Non-pigmented ciliary epithelial cell (primary cell): Measurements from ENCODE around the gene TNS1.

Experiments used
- DNase-seq: peaks from one replicate; pipeline ENCODE4 v3.0.0-alpha.2; 2010; ENCODE audit warnings: low read depth

The TNS1 gene

GRCh38 chr2:217929757-217930707, 72.8 kb downstream of the TNS1 start:
- DNase-seq, result no peak

DNA sequence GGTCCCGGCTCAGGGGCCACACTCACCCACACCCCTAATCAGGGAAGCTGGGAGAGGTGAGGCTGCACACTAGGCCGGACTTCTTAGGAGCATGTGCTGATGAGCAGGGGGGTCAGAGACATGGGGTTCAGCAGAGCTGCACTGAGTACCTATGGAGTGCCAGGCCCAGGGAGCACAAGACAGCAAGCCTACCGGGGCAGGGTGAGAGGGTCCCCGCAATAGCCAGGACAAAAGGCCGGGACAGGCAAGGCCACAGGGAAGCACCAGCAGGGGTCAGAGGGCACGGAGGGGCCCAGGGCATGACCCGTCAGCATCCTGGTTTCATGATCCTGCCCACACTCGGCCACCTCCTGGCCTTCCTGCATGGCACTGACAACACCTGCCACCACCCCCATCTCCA, 73.5 kb downstream of the TNS1 start:
- DNase-seq, result no peak

DNA sequence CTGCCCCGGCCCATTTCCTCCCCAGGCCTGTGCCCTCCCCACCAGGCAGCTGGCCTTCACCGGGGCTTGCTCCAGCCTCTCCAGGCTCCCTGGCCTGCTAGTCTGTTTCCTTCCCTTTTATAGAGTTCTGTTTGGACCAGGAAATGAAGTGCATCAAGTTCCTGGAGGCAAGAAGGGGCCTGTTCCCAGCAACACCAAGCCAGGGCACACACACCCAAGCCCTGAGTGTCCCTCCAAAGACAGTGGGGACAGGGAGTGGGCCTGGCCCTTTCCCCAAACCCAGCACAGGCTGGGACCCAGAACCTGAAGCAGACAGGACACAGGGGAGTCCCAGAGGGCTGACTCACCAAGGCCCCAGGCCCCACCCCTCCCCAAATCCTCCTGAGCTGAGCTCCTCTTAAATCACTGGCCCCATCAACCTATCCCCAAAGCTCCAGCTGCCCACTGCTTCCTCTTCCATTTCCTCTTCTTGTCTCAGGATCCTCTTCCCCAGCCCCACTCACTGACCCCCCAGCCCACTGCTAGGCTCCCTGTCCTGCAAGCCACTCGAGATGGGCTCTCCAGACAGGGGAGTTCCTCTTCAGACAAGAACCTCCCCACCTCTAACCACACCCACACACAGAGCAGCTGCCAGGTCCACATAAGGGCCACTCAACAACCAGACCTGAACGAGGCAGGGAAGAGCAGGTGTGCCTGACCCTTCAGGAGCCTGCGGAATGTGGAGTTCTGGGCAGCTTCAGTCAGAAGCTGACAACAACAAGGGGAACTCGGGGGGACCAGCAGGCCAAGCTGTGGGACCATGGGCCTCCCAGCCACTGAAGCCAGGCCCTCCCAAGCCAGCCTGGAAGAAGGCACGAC, 74.2 kb downstream of the TNS1 start:
- no peak for DNase-seq

GRCh38 chr2:217927601-217928323, 75.0 kb downstream of the TNS1 start:
- no peak for DNase-seq

DNA sequence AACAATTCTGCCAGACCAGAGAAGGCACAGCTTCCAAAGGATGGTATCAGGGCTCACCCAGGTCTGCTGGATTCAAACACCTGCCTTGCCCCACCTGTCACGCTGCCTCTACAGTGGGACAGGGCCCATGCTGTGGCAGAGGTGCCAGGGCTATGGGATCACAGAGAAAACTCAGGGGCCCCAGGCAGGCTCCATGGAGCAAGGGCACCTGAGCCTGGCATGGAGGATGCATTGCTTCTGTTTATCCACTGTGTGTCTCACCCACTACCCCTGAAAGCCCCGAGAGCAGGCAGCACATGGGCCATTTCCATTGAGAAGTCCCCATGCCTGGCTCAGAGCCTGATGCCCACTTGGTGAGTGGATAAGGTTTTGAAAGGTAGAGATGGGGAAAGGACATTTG, 76.0 kb downstream of the TNS1 start:
- no peak for DNase-seq

DNA sequence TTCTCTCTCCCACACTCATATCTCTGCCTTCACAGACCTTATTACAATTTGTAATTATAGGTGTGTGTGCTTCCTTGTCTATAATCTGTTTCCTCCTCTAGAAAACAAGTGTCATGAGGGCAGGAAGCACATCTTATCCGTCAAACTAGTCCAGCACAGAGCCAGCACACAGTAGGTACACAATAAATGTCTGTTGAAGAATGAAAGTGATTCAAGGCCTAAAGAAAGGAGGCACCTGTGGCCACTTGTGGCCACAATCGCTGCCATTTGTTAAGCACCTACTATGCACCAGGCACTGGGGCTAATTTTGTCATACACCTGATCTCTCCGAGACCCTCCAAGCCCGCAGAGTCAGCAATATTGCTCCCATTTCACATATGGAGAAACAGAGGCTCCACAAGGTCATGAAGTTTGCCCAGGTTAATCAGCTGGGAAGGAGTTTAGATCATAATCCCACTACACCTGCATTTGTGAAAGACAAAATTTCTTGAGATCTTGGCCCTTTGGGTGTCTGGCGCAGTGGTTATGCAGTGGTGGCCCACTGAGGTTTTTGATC, 78.4 kb downstream of the TNS1 start:
- no peak for DNase-seq

- no peak for DNase-seq
Observed at GRCh38 chr2:217923007-217923686, 79.6 kb downstream of the TNS1 start.

DNA sequence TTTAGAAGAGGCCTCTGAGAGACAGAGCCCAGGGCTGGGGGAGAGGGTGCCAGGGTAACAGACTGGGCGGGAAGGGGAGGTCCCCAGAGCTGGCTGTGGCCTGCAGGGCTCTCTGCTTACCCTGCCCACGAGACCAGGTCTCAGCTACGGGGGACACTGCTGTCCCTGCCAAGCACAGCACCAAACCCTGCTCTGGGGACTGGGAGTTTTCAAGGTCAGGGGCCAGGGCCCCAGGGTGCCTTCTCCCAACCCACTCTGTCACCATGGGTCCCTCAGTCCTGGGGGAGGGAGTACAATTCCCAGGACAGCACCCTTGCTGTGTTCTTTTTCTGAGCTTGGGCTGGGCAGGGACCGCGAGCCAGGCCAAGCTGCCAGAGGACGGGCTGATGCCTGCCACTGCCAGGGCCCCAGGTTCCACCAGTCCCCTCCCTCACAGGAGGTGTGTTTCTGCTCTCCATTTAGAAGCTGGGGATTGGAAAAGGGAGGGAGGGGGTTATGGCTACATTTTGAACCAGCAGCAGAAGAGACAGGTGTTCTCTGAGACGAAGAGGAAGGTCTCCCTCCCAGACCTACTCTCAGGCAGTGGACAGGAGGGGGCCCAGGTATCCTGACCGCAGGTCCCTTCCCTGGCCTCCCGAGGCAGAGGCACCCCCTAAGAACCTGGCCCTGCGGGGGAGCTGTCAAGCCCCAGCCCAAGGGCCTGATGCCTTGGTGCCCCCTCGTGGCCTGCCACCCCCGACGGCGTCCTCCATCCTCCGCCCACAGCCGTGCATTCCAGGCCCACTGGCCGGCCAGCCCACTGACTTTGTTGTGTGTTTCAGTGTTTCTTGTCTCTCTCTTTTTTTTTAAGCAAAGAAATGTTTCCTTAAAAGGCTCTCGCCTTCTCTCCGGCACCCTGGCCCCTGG, 80.4 kb downstream of the TNS1 start:
- no peak for DNase-seq

GRCh38 chr2:217920879-217921603, 81.8 kb downstream of the TNS1 start:
- DNase-seq, result no peak

- DNase-seq, result no peak
Observed at GRCh38 chr2:217919781-217920351, 82.9 kb downstream of the TNS1 start.

DNA sequence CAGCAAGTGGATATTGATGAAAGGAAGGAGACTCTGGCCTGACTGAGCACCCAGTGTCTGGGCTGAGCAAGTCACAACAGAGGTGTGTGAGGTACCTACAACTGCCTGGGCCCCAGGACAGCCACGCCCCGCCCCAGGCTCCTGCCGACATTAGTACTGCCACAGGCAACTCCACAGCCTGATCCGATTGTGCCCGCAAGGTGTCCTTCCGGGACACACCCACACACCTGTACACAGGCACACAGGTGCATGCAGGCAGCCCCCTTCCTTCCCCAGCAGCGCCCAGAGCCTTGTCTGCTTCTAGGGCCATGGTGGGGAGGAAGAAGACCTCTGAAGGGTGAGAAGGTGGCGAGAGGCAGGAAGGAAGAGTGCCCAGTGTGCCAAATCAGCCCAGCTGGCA, 83.6 kb downstream of the TNS1 start:
- DNase-seq, result no peak

GRCh38 chr2:217918308-217919024, 84.3 kb downstream of the TNS1 start:
- no peak for DNase-seq

GRCh38 chr2:217916504-217917254, 86.1 kb downstream of the TNS1 start:
- DNase-seq, result no peak

- DNase-seq, result no peak
Observed at GRCh38 chr2:217915706-217916105, 87.1 kb downstream of the TNS1 start.

- DNase-seq, result no peak
Observed at GRCh38 chr2:217914878-217915277, 87.9 kb downstream of the TNS1 start.

DNA sequence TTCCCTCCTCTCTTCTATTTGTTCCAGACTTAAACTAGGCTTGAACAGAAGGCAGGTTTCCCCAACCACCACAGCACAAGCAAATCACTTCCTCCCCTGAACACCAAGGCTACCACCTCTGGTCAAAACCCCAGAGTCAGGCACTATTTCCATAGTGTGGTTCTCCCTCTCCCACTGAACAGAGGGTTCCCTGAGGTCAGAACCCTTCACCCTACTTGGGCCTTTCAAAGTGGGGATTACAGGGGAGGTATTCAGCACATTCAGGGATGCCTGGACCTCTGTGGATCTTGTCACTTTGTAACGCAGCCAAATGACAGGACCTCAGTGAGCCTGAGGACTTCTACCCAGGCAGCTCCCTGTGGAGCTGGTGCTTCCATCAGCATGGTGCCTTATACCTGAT, 88.7 kb downstream of the TNS1 start:
- no peak for DNase-seq

GRCh38 chr2:217913436-217913835, 89.4 kb downstream of the TNS1 start:
- DNase-seq, result no peak
